Loucy (cell line): Measurements from ENCODE around the gene SPIN1.

Experiments
- H2AFZ ChIP-seq: fragments of 200-600 bp; sonication (generic); 2 replicates; pipeline ENCODE4 v1.6.0; 2016; ENCODE audit warnings: antibody characterized with exemption, mild to moderate bottlenecking, low read length, moderate library complexity
- H3F3A ChIP-seq: fragments of 200-600 bp; 2 replicates; pipeline ENCODE4 v1.6.0; 2016; ENCODE audit warnings: antibody characterized with exemption, low read depth, mild to moderate bottlenecking
- H3K27me3 ChIP-seq: fragments of 200-600 bp; sonication (generic); 2 replicates; pipeline ENCODE4 v1.6.1; 2014; ENCODE audit warnings: low read length, mild to moderate bottlenecking; ENCODE audit not compliant: insufficient read depth, poor library complexity, severe bottlenecking
- H3K36me3 ChIP-seq: fragments of 200-600 bp; sonication (generic); 2 replicates; pipeline ENCODE4 v1.6.1; 2016; ENCODE audit warnings: low read length; ENCODE audit not compliant: insufficient read depth
- H3K4me1 ChIP-seq: fragments of 200-600 bp; sonication (generic); 2 replicates; pipeline ENCODE4 v1.5.1; 2014; ENCODE audit warnings: low read length, mild to moderate bottlenecking; ENCODE audit not compliant: insufficient read depth, poor library complexity, severe bottlenecking
- H3K4me2 ChIP-seq: fragments of 200-600 bp; sonication (generic); 2 replicates; pipeline ENCODE4 v1.6.0; 2014; ENCODE audit warnings: antibody characterized with exemption, low read length, low read depth, mild to moderate bottlenecking; ENCODE audit not compliant: poor library complexity, severe bottlenecking
- H3K4me3 ChIP-seq: fragments of 200-600 bp; sonication (generic); 2 replicates; pipeline ENCODE4 v1.5.1; 2014; ENCODE audit warnings: low read length, mild to moderate bottlenecking, mixed read lengths; ENCODE audit not compliant: poor library complexity, severe bottlenecking
- H3K79me2 ChIP-seq: fragments of 200-600 bp; sonication (generic); 2 replicates; pipeline ENCODE4 v1.6.1; 2014; ENCODE audit warnings: low read length; ENCODE audit not compliant: insufficient read depth
- H3K9ac ChIP-seq: fragments of 200-600 bp; sonication (generic); 2 replicates; pipeline ENCODE4 v1.6.0; 2014; ENCODE audit warnings: mild to moderate bottlenecking, low read depth, low read length, moderate library complexity; ENCODE audit not compliant: poor library complexity, severe bottlenecking
- H3K9me2 ChIP-seq: fragments of 200-600 bp; sonication (generic); replicated peaks from 2 replicates; pipeline ENCODE4 v1.6.1; 2016; ENCODE audit warnings: low read depth, low read length, mixed read lengths
- H3K9me3 ChIP-seq: fragments of 200-600 bp; sonication (generic); 2 replicates; pipeline ENCODE4 v1.6.1; 2014; ENCODE audit warnings: mild to moderate bottlenecking, antibody characterized with exemption, low read length, low read depth; ENCODE audit not compliant: insufficient read depth
- H4K20me1 ChIP-seq: fragments of 200-600 bp; sonication (generic); 2 replicates; pipeline ENCODE4 v1.6.0; 2014; ENCODE audit warnings: antibody characterized with exemption, low read length, mild to moderate bottlenecking; ENCODE audit not compliant: insufficient read depth, poor library complexity, severe bottlenecking
- EZH2phosphoT487 ChIP-seq: fragments of 200-600 bp; IDR thresholded peaks from 2 replicates; pipeline ENCODE4 v1.6.1; 2018; ENCODE audit warnings: antibody characterized with exemption, mild to moderate bottlenecking, moderate library complexity, borderline replicate concordance
- TF ChIP-seq, protein P1 (sequence below): fragments of 200-600 bp; sonication (generic); conservative IDR thresholded peaks from 2 replicates; pipeline ENCODE4 v1.5.1; 2014; ENCODE audit warnings: mild to moderate bottlenecking, antibody characterized with exemption, low read length

The SPIN1 gene

DNA sequence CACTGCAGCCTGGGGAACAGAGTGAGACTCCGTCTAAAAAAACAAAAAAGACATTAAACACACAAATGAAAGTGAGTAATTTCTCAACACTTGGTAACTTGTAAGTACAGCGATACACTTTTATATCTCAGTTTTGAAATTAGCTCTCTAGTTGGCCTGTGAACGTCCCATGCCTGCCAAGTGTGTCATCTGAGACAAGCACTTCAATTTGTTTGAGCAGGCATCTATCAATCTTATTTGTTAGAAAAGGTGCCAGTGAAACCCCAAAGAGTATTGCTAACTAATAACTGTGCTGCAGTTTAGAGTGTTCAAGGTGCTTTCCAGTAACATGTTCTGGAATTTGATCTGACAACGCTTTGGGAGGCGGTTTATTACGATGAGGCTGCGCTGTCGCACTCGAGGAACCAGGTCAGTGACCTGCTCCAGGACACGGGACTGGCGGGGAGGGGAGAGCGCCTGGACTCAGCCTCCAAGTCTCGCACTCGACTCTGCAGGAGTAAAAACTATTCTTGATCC lies 1.1 kb upstream of the SPIN1 start:
- Histone ChIP-seq H3K9me3 (no peaks in the 10 kb centered on the region), H3K4me3 (peak overlapping the region; percentile 77), H3K27me3 (no peaks in the 10 kb centered on the region), H3K9me2 (no peaks in the 10 kb centered on the region), H3K36me3 (no peaks in the 10 kb centered on the region), H2AFZ (no peak overlapping the region), H3F3A (no peaks in the 10 kb centered on the region), H4K20me1 (peaks cover 32% of the 10 kb centered on the region), H3K9ac (peak overlapping the region; percentile 64), H3K79me2 (peaks cover 32% of the 10 kb centered on the region), H3K4me1 (peaks cover 40% of the 10 kb centered on the region), H3K4me2 (peak overlapping the region; percentile 70)
- TF ChIP-seq, protein P1, sequence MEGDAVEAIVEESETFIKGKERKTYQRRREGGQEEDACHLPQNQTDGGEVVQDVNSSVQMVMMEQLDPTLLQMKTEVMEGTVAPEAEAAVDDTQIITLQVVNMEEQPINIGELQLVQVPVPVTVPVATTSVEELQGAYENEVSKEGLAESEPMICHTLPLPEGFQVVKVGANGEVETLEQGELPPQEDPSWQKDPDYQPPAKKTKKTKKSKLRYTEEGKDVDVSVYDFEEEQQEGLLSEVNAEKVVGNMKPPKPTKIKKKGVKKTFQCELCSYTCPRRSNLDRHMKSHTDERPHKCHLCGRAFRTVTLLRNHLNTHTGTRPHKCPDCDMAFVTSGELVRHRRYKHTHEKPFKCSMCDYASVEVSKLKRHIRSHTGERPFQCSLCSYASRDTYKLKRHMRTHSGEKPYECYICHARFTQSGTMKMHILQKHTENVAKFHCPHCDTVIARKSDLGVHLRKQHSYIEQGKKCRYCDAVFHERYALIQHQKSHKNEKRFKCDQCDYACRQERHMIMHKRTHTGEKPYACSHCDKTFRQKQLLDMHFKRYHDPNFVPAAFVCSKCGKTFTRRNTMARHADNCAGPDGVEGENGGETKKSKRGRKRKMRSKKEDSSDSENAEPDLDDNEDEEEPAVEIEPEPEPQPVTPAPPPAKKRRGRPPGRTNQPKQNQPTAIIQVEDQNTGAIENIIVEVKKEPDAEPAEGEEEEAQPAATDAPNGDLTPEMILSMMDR: no peak
- no peak for TF ChIP-seq EZH2phosphoT487

DNA sequence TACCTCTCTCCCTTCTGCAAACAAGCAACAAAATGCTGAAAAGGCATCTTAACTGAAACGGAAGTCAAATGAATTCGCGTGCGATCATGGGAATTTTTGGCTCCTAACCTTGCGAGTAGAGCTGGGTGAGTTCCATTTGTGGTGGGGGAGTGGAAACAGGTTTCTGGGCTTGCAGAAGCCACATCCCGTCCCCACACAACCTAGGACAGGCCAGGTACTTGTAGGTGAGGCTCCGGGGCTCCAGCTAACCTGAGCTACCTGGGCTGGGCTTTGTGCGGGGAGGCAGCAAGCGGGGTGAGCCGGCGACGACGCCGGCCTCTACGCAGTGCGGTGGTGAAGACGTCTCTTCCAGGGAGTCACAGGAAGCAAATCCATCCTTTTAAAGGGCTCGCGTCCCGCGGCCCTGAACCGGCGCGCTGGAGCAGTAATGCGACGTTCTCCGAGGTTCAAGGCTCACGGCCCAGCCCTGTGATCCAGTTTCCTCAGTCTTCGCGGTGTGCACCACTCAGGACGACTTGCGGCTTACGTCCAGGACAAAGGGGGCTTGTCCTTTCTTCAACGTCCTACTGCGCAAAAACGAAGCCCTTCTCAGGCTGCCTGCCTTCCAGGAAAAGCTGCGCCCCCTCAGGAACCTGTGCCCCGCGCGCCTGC lies 567 bp upstream of the SPIN1 start:
- Histone ChIP-seq H3K9me3 (no peaks in the 10 kb centered on the region), H3K4me1 (peaks cover 46% of the 10 kb centered on the region), H3K4me2 (peak overlapping the region; percentile 70), H3K9me2 (no peaks in the 10 kb centered on the region), H3K36me3 (no peaks in the 10 kb centered on the region), H3K27me3 (no peaks in the 10 kb centered on the region), H3K79me2 (peaks cover 38% of the 10 kb centered on the region), H4K20me1 (peaks cover 38% of the 10 kb centered on the region), H3K4me3 (peak overlapping the region; percentile 77), H2AFZ (peak overlapping the region; percentile 68), H3K9ac (peak overlapping the region; percentile 64), H3F3A (no peaks in the 10 kb centered on the region)
- TF ChIP-seq EZH2phosphoT487: no peak
- TF ChIP-seq, protein P1: no peak

DNA sequence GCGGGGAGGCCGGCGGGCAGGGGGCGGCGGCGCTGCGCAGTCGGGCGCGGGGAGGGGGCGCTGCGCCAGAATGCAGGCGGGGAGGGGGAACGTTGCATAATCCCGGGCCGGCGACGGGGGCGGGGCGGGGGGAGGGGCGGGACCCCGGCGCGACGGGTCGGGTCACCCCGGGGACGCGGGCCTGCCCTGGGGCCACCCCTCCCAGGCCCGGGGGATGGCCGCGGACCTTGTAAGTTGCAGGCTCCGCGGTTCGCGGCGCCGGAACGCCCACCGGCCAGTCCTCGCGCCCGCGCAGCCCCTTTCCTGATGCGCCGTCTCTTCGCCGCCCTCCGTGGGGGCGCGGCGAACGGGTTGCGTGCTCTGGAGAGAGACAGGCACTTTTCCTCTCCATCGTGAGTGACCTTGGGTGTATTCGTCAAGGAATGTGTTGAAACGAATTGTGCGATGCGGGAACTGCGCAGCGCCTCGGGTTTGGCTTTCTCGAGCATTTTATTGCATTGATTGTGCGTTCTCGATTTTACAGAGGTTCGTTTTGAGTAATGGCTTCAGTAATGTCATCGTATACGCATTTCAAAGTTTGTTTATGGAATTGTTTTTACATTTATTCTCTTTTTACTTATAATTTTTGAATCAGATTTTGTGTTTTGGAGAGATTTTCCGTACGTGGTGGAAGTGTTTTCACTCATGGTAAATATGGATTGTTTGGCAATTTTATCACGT lies 802 bp downstream of the SPIN1 start:
- peaks cover 49% of the 10 kb centered on the region for H4K20me1 ChIP-seq
- no peaks in the 10 kb centered on the region for H3K27me3 ChIP-seq
- peak overlapping the region; percentile 73 for H2AFZ ChIP-seq
- H3K4me1 ChIP-seq: peaks cover 52% of the 10 kb centered on the region
- no peaks in the 10 kb centered on the region for H3K36me3 ChIP-seq
- no peaks in the 10 kb centered on the region for H3K9me3 ChIP-seq
- H3K9ac ChIP-seq: peak overlapping the region; percentile 91
- no peaks in the 10 kb centered on the region for H3F3A ChIP-seq
- peak overlapping the region; percentile 99 for H3K4me3 ChIP-seq
- peak overlapping the region; percentile 100 for H3K4me2 ChIP-seq
- H3K9me2 ChIP-seq: no peaks in the 10 kb centered on the region
- H3K79me2 ChIP-seq: peaks cover 52% of the 10 kb centered on the region
- TF ChIP-seq, protein P1: no peak
